ENCODE measurements around the gene MFAP3.

MFAP3 gene

DNA sequence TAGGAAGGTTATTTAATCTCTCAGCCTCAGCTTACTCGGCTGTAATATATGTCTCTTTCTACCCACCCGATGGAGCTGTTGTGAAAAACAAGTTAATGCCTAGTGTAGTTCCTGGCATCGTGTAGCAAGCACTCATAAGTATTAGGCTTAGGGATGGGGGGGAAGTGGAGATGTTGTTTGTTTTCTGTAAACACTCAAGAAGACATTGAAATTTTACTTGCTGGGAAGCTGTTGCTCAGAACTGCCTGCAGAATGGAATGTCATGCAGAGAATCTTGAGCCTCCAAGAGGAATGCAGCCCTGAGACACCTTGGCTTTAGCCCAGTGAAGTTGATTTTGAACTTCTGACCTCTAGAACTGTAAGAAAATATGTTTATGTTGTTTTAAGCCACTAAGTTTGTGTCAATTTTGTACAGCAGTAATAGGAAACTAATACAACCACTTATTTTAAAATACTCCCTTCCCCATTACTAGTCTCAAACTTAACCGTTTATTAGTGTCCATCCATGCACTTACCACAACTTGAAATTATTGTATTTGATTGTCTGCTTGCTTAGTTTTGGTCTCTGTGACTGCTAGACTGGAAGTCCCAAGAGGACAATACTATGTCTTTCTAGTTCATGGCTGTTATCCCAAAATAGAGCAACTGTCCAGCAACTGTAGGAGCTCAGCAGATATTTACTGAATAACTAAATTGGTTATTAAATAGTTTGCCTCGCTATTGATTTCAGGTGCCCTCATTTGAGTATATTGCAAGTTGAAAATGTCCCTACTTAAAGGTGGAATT, 53.8 kb downstream of the MFAP3 start:
- DNase-seq (ENCODE audit: low spot score), result no peak

DNA sequence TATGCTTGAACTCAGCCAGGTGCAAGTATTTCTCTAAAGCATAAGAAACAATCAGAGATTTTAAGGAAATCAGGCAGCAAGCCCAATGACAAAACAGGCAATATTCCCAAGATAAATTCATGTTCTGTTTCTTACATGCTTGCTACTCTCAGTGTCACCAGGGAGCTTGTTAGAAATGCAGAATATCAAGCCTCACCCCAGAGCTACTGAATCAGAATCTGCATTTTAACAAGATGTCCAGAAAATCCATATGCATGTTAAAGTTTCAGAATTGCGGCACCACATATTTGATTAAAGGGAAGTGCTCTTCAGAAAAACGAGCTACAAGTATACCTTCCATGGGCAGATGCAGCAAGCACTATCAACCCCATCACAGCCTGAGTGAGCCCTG, 54.4 kb downstream of the MFAP3 start:
- DNase-seq (ENCODE audit: low spot score), result no peak

DNA sequence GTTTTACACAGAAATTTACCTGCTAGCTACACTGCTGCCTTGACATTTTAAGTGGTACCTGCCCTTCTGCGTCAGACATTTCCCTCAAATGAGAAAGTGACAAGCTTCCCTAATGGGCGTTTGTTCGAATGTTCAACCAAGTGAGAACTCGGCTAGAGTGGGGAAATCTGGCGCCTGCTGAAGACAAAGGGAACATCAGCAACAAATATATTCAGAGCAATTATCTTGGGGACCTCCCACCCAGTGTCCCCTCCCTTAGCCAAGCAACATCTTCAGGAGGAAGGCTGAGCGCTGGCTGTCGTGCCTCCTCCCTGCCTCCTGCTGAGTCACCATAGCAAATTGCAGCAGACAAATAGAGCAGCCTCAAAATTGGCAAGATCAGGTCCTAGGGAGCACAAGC, 57.1 kb downstream of the MFAP3 start:
- DNase-seq (ENCODE audit: low spot score), result no peak

DNA sequence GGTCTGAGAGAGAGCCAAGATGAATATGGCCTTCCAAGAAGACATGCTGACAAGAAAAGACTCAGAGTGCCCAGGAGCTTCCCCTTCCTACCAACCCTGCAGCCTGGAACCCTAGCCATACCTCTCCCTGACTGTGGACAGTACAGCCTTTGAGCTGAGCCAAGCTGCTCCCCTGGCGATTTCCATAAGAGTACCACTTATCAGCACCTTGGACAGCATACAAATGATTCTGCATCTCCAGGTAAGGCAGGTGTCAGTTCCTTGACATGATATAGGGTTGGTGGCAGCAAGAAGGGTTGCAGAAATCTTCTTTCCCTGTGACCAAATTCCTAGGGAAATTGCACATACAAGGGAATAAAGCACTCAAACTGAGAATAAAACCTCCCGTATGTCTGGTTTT, 58.3 kb downstream of the MFAP3 start:
- peak; percentile 16 for DNase-seq (ENCODE audit: low spot score)

DNA sequence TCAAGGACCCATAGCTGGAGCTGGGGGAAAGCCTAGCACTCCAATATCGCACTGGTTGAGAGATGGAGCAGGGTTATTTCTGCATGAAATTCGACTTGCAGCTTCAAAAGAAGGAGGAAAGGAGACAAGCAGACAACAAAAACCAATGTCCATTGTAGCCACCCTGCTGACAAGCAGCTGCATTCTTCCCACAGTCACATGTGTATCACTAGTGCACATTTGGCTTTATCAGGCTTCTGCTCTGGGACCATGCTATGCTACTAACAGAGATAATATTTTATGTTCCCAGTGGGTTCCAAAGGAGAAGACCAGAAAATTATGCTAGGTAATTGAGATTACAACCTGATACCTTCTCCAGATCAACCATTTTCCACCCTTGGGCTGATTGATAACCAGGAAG, 59.7 kb downstream of the MFAP3 start:
- no peak for DNase-seq (ENCODE audit: low spot score)

DNA sequence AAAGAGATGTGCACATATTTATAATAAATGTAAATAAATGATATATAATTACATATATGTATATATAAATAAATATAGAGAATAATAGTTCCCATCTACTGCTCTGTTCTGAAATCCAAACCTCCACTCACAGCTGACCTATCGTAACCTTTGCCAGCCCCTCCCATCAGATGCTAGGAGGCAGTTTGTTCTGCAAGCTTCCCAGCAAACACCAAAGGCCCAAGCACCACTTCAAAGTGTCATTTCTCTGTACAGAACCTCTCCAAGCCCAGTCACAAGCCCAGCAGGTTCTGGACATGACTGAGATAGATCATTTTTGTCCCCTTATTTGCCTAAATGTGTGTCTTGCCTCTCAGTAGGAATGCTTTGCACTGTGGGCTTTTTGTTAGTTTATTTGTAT, 62.4 kb downstream of the MFAP3 start:
- DNase-seq (ENCODE audit: low spot score), result no peak

DNA sequence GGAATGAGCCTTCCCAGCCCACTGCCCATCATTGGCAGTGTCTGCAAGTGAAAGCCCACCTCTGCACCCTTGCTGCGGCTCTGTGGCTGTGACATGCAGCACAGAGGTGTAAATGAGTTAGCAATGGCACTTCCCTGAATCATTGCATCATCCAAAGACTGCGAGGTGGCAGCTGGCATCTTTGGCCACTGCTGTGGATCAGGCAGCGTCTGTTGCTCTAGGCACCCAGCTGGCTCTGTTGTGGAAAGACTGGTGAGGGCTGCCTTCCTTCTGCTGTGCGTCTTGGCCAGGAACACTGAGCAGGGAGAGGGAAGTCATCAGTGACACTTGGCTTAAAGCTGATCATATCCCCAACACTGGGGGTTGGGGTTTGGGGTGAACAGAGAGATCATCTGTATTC, 64.5 kb downstream of the MFAP3 start:
- DNase-seq (ENCODE audit: low spot score), result no peak

All from LoVo (cell line).